Measurements from ENCODE around the gene FLG. TPM values are rescaled to one million over a fixed set of nuclear protein-coding genes. Genes with fewer than 3 reads are reported as not detected.

FLG gene
- total RNA-seq, 3 donors from 2014 or later = not detected

DNA sequence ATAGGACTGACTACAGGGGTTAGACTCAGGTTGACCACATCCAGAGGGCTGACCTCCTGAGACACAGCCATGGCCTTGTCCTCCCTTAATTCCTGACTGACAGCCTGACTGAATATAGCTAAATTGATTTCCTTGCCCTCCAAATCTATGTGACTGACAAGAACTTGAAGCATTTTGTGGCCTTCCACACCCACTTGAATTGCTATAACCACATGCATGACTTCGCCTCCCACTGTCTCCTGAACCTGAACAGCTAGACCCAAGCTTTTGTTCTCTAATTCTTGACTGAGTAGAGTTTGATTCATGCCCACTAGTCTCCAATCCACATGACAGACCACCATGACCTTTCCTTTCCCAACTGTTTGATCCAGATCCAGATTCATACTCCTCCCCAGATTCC lies 31.7 kb upstream of the FLG start:
- Histone ChIP-seq H3K27me3 (no peaks in the 10 kb centered on the region), H3K4me1 (no peaks in the 10 kb centered on the region), H3K36me3 (no peaks in the 10 kb centered on the region), H3K27ac (no peak overlapping the region), H3K9me3 (peaks cover 0 to 6% of the 10 kb centered on the region in 2 donors), H3K4me3 (no peak overlapping the region)
- intact Hi-C loops (cut with DNase I; ENCODE audit: low total_unique reads) = no loop called here
- DNase-seq (ENCODE audit: low spot score in 2 of 2) = no peak
- TF ChIP-seq, protein P1, sequence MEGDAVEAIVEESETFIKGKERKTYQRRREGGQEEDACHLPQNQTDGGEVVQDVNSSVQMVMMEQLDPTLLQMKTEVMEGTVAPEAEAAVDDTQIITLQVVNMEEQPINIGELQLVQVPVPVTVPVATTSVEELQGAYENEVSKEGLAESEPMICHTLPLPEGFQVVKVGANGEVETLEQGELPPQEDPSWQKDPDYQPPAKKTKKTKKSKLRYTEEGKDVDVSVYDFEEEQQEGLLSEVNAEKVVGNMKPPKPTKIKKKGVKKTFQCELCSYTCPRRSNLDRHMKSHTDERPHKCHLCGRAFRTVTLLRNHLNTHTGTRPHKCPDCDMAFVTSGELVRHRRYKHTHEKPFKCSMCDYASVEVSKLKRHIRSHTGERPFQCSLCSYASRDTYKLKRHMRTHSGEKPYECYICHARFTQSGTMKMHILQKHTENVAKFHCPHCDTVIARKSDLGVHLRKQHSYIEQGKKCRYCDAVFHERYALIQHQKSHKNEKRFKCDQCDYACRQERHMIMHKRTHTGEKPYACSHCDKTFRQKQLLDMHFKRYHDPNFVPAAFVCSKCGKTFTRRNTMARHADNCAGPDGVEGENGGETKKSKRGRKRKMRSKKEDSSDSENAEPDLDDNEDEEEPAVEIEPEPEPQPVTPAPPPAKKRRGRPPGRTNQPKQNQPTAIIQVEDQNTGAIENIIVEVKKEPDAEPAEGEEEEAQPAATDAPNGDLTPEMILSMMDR (IDR thresholded peaks at IDR 0.05) = no peak
- TF ChIP-seq POLR2A (IDR thresholded peaks at IDR 0.05) = no peak
- no peak for TF ChIP-seq POLR2AphosphoS5 (IDR thresholded peaks at IDR 0.05)

DNA sequence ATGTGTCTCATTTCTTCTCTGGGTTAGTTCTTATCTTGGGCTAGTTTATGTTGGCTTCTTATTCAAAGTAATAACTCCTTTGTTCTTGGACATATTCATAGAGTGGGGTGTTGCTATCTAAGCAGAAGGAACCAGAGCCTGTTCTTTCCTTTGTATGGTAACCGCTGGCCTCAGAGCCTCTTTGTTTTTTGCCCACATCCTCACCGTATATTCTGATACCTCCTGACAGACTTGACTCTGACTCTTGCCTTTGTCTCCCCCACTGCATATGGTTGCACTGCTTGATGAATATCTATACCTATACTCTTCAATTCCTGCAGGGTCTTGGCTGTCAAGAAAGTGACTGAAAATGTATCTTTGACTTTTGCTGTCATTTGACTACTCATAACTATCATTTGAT lies 24.6 kb upstream of the FLG start:
- intact Hi-C loops (cut with DNase I; ENCODE audit: low total_unique reads) = no loop called here
- no peak for DNase-seq (ENCODE audit: low spot score in 2 of 2)

DNA sequence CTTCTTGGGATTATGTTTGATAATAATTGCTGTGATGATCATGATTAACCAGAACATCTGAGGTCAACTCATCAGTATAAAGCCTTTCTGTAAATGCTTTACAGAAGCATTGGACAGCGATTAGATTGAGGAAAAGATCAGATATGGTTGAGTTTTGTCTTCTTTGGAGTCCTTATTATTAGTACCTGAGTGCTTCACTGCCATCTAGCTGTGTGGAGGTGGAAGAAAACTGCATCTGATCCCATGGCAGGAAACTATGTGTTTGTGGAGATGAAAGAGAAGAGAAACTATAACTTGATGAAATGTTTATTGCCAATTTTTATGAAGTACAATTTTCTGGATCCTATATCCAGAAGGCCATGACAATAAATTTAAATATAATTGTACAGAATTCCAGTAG lies 23.4 kb upstream of the FLG start:
- Histone ChIP-seq H3K27me3 (no peaks in the 10 kb centered on the region), H3K4me3 (no peak overlapping the region), H3K36me3 (no peaks in the 10 kb centered on the region), H3K27ac (no peak overlapping the region), H3K9me3 (no peaks in the 10 kb centered on the region), H3K4me1 (no peaks in the 10 kb centered on the region)
- TF ChIP-seq, protein P1 (IDR thresholded peaks at IDR 0.05) = no peak
- TF ChIP-seq POLR2AphosphoS5 (IDR thresholded peaks at IDR 0.05) = no peak
- DNase-seq (ENCODE audit: low spot score in 2 of 2) = no peak
- intact Hi-C loops (cut with DNase I; ENCODE audit: low total_unique reads) = no loop called here

More for the DNA sequence above, 24.6 kb upstream of the FLG start:
- TF ChIP-seq POLR2AphosphoS5 (IDR thresholded peaks at IDR 0.05) (no peak), POLR2A (IDR thresholded peaks at IDR 0.05) (no peak)
- TF ChIP-seq, protein P1 (IDR thresholded peaks at IDR 0.05) = no peak
- Histone ChIP-seq H3K9me3 (peaks cover 0 to 2% of the 10 kb centered on the region in 2 donors), H3K27me3 (no peaks in the 10 kb centered on the region), H3K27ac (no peak overlapping the region), H3K36me3 (no peaks in the 10 kb centered on the region), H3K4me1 (no peaks in the 10 kb centered on the region), H3K4me3 (no peak overlapping the region)

DNA sequence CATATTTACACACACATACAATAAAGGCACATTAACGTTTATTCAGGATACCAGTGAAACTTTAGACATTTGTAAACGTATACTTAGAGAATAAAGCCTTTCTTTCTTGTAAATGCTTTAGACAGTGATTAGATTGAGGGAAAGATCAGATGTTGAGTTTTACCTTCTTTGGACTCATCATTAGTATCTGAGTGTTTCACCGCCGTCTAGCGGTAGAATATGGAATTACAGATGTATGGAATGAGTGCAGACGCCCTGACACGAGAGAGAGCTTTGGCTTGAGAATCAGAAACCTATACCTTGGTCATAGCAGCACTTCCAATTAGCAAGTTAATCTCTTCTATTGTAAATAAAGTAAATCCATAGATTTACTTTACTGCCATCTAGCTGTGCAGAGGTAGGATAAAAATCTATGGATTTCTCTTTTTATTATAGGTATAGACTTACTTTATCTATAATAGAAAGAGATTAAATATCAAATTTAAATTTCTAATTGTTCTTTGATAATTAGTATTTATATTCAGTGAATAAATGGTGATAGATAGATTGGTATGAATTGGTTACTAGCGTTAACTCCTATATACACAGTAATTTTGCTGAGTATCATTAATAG lies 22.2 kb upstream of the FLG start:
- peak in 1 of 2 donors; percentile 19 for DNase-seq (ENCODE audit: low spot score in 2 of 2)
- TF ChIP-seq POLR2AphosphoS5 (IDR thresholded peaks at IDR 0.05) = no peak
- no peak for TF ChIP-seq POLR2A (IDR thresholded peaks at IDR 0.05)
- TF ChIP-seq, protein P1 (IDR thresholded peaks at IDR 0.05) = peak; percentile 63 to 68 (median 66)
- no peaks in the 10 kb centered on the region for H3K27me3 ChIP-seq
- no peaks in the 10 kb centered on the region for H3K4me1 ChIP-seq
- intact Hi-C loops (cut with DNase I; ENCODE audit: low total_unique reads) = no loop called here
- no peak overlapping the region for H3K4me3 ChIP-seq
- no peaks in the 10 kb centered on the region for H3K36me3 ChIP-seq
- H3K27ac ChIP-seq = no peak overlapping the region
- H3K9me3 ChIP-seq = no peaks in the 10 kb centered on the region

DNA sequence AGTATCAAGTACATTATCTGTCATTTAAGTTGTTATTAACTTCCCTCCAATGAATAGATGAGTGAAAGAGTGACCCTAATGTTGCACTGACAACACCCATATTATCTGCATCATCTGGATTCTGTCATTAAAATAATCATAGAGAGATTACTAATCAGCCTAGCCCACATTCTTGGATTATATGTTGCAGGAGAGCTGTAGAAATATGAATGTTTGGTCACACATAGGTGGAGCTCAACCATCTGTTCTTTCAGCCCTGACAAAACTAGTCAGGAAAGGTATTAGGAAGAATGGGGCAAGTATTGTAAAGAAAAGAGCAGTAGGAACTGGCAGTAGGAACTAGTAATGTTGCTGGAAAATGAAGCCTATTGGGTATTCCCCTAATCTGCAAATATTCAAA lies 19.4 kb upstream of the FLG start:
- no peak overlapping the region for H3K27ac ChIP-seq
- H3K27me3 ChIP-seq = no peaks in the 10 kb centered on the region
- DNase-seq (ENCODE audit: low spot score in 2 of 2) = no peak
- no peaks in the 10 kb centered on the region for H3K9me3 ChIP-seq
- H3K4me3 ChIP-seq = no peak overlapping the region
- no peaks in the 10 kb centered on the region for H3K36me3 ChIP-seq
- no peaks in the 10 kb centered on the region for H3K4me1 ChIP-seq
- TF ChIP-seq POLR2A (IDR thresholded peaks at IDR 0.05) (no peak), POLR2AphosphoS5 (IDR thresholded peaks at IDR 0.05) (no peak)
- TF ChIP-seq, protein P1 (IDR thresholded peaks at IDR 0.05) = no peak
- intact Hi-C loops (cut with DNase I; ENCODE audit: low total_unique reads) = no loop called here
